Prostate gland (tissue), 2 donors: ENCODE measurements around the gene TPSG1.

Experiments used
- CTCF ChIP-seq, 4 experiments: fragments of 200-600 bp in 2 of 4; fragments of 450-650 bp in 2 of 4; sonication (generic) in 2 of 4; IDR thresholded peaks; 1 replicate in 3 of 4; 2 replicates in 1 of 4; pipeline ENCODE4 v1.5.1; 2016 to 2019; ENCODE audit warnings: antibody characterized with exemption in 4 of 4, mild to moderate bottlenecking in 2 of 4, moderate library complexity in 2 of 4
- POLR2A ChIP-seq: fragments of 450-650 bp; IDR thresholded peaks from one replicate; pipeline ENCODE4 v1.6.1; 2016; ENCODE audit warnings: antibody characterized with exemption, mild to moderate bottlenecking

GRCh38 chr16:1174477-1175357 is 50.4 kb downstream of the TPSG1 start:
- TF ChIP-seq CTCF (IDR thresholded peaks at IDR 0.05) = no peak
- TF ChIP-seq POLR2A = no peak
